ENCODE measurements around the gene PALM.

PALM gene

GRCh38 chr19:679418-680286 lies 29.1 kb upstream of the PALM start:
- peak overlapping the region; percentile 83 for H3K4me3 ChIP-seq (ENCODE audit: low read length)
- no peak for DNase-seq (ENCODE audit: low read depth, low spot score)
- no peaks in the 10 kb centered on the region for H3K9me3 ChIP-seq (ENCODE audit: control insufficient read depth, insufficient read depth, low read length)
- H3K27ac ChIP-seq (ENCODE audit: low read length) = no peak overlapping the region
- no peaks in the 10 kb centered on the region; the same call in 1 of the 2 replicates for H3K36me3 ChIP-seq (ENCODE audit: control insufficient read depth, insufficient read depth, low read length)
- peaks cover 7% of the 10 kb centered on the region for H3K27me3 ChIP-seq (ENCODE audit: control insufficient read depth, insufficient read depth, low read length)
- peaks cover 4% of the 10 kb centered on the region for H3K4me1 ChIP-seq (ENCODE audit: control insufficient read depth, insufficient read depth, low read length)
- no CpG with 5 or more reads among the region's 69 CpGs for WGBS (ENCODE audit: insufficient coverage, insufficient read length)

GRCh38 chr19:680287-681028 lies 28.3 kb upstream of the PALM start:
- no peak overlapping the region for H3K27ac ChIP-seq (ENCODE audit: low read length)
- H3K36me3 ChIP-seq (ENCODE audit: control insufficient read depth, insufficient read depth, low read length) = no peaks in the 10 kb centered on the region; the same call in 1 of the 2 replicates
- peaks cover 5% of the 10 kb centered on the region for H3K4me1 ChIP-seq (ENCODE audit: control insufficient read depth, insufficient read depth, low read length)
- no CpG with 5 or more reads among the region's 70 CpGs for WGBS (ENCODE audit: insufficient coverage, insufficient read length)
- DNase-seq (ENCODE audit: low read depth, low spot score) = peak; percentile 67
- peak overlapping the region; percentile 83 for H3K4me3 ChIP-seq (ENCODE audit: low read length)
- H3K27me3 ChIP-seq (ENCODE audit: control insufficient read depth, insufficient read depth, low read length) = peaks cover 7% of the 10 kb centered on the region
- H3K9me3 ChIP-seq (ENCODE audit: control insufficient read depth, insufficient read depth, low read length) = no peaks in the 10 kb centered on the region

- H3K27me3 ChIP-seq (ENCODE audit: control insufficient read depth, insufficient read depth, low read length) = peaks cover 5% of the 10 kb centered on the region
- H3K4me1 ChIP-seq (ENCODE audit: control insufficient read depth, insufficient read depth, low read length) = peaks cover 5% of the 10 kb centered on the region
- H3K36me3 ChIP-seq (ENCODE audit: control insufficient read depth, insufficient read depth, low read length) = no peaks in the 10 kb centered on the region; the same call in 1 of the 2 replicates
- no peak overlapping the region for H3K27ac ChIP-seq (ENCODE audit: low read length)
- WGBS (ENCODE audit: insufficient coverage, insufficient read length) = no CpG with 5 or more reads among the region's 54 CpGs
- H3K4me3 ChIP-seq (ENCODE audit: low read length) = no peak overlapping the region; the same call in 1 of the 2 replicates
- no peak for DNase-seq (ENCODE audit: low read depth, low spot score)
- no peaks in the 10 kb centered on the region for H3K9me3 ChIP-seq (ENCODE audit: control insufficient read depth, insufficient read depth, low read length)
Observed at GRCh38 chr19:681029-682019, 27.4 kb upstream of the PALM start.

GRCh38 chr19:682678-683320 lies 25.9 kb upstream of the PALM start:
- H3K27ac ChIP-seq (ENCODE audit: low read length) = no peak overlapping the region
- no peak overlapping the region; the same call in 1 of the 2 replicates for H3K4me3 ChIP-seq (ENCODE audit: low read length)
- no peaks in the 10 kb centered on the region; the same call in 1 of the 2 replicates for H3K36me3 ChIP-seq (ENCODE audit: control insufficient read depth, insufficient read depth, low read length)
- no peaks in the 10 kb centered on the region for H3K27me3 ChIP-seq (ENCODE audit: control insufficient read depth, insufficient read depth, low read length)
- H3K9me3 ChIP-seq (ENCODE audit: control insufficient read depth, insufficient read depth, low read length) = no peaks in the 10 kb centered on the region
- peaks cover 5% of the 10 kb centered on the region for H3K4me1 ChIP-seq (ENCODE audit: control insufficient read depth, insufficient read depth, low read length)
- no peak for DNase-seq (ENCODE audit: low read depth, low spot score)
- no CpG with 5 or more reads among the region's 25 CpGs for WGBS (ENCODE audit: insufficient coverage, insufficient read length)

- no peak overlapping the region for H3K27ac ChIP-seq (ENCODE audit: low read length)
- H3K4me3 ChIP-seq (ENCODE audit: low read length) = no peak overlapping the region
- DNase-seq (ENCODE audit: low read depth, low spot score) = no peak
- no peaks in the 10 kb centered on the region for H3K27me3 ChIP-seq (ENCODE audit: control insufficient read depth, insufficient read depth, low read length)
- no peaks in the 10 kb centered on the region for H3K9me3 ChIP-seq (ENCODE audit: control insufficient read depth, insufficient read depth, low read length)
- no CpG with 5 or more reads among the region's 31 CpGs for WGBS (ENCODE audit: insufficient coverage, insufficient read length)
- H3K4me1 ChIP-seq (ENCODE audit: control insufficient read depth, insufficient read depth, low read length) = peaks cover 5% of the 10 kb centered on the region
- H3K36me3 ChIP-seq (ENCODE audit: control insufficient read depth, insufficient read depth, low read length) = no peaks in the 10 kb centered on the region; the same call in 1 of the 2 replicates
Observed at GRCh38 chr19:685454-685931, 23.2 kb upstream of the PALM start.

GRCh38 chr19:686589-687297 lies 22.0 kb upstream of the PALM start:
- H3K36me3 ChIP-seq (ENCODE audit: control insufficient read depth, insufficient read depth, low read length) = no peaks in the 10 kb centered on the region; the same call in 1 of the 2 replicates
- no peak overlapping the region for H3K27ac ChIP-seq (ENCODE audit: low read length)
- WGBS (ENCODE audit: insufficient coverage, insufficient read length) = no CpG with 5 or more reads among the region's 17 CpGs
- no peak overlapping the region for H3K4me3 ChIP-seq (ENCODE audit: low read length)
- H3K4me1 ChIP-seq (ENCODE audit: control insufficient read depth, insufficient read depth, low read length) = 0 out of 2 replicates have a peak, but pooled peaks cover 1% of the 10 kb centered on the region
- H3K9me3 ChIP-seq (ENCODE audit: control insufficient read depth, insufficient read depth, low read length) = no peaks in the 10 kb centered on the region
- no peak for DNase-seq (ENCODE audit: low read depth, low spot score)
- H3K27me3 ChIP-seq (ENCODE audit: control insufficient read depth, insufficient read depth, low read length) = no peaks in the 10 kb centered on the region

GRCh38 chr19:687569-688166 lies 21.1 kb upstream of the PALM start:
- Histone ChIP-seq H3K27ac (ENCODE audit: low read length) (no peak overlapping the region), H3K36me3 (ENCODE audit: control insufficient read depth, insufficient read depth, low read length) (no peaks in the 10 kb centered on the region; the same call in 1 of the 2 replicates), H3K27me3 (ENCODE audit: control insufficient read depth, insufficient read depth, low read length) (no peaks in the 10 kb centered on the region), H3K4me1 (ENCODE audit: control insufficient read depth, insufficient read depth, low read length) (0 out of 2 replicates have a peak, but pooled peaks cover 1% of the 10 kb centered on the region), H3K9me3 (ENCODE audit: control insufficient read depth, insufficient read depth, low read length) (no peaks in the 10 kb centered on the region), H3K4me3 (ENCODE audit: low read length) (no peak overlapping the region)
- no CpG with 5 or more reads among the region's 11 CpGs for WGBS (ENCODE audit: insufficient coverage, insufficient read length)
- no peak for DNase-seq (ENCODE audit: low read depth, low spot score)

- no peak overlapping the region for H3K27ac ChIP-seq (ENCODE audit: low read length)
- no peaks in the 10 kb centered on the region for H3K27me3 ChIP-seq (ENCODE audit: control insufficient read depth, insufficient read depth, low read length)
- WGBS (ENCODE audit: insufficient coverage, insufficient read length) = no CpG with 5 or more reads among the region's 15 CpGs
- no peaks in the 10 kb centered on the region; the same call in 1 of the 2 replicates for H3K36me3 ChIP-seq (ENCODE audit: control insufficient read depth, insufficient read depth, low read length)
- no peak overlapping the region for H3K4me3 ChIP-seq (ENCODE audit: low read length)
- 0 out of 2 replicates have a peak, but pooled peaks cover 1% of the 10 kb centered on the region for H3K4me1 ChIP-seq (ENCODE audit: control insufficient read depth, insufficient read depth, low read length)
- no peaks in the 10 kb centered on the region for H3K9me3 ChIP-seq (ENCODE audit: control insufficient read depth, insufficient read depth, low read length)
- DNase-seq (ENCODE audit: low read depth, low spot score) = no peak
Observed at GRCh38 chr19:688214-688613, 20.5 kb upstream of the PALM start.

GRCh38 chr19:688992-689391 lies 19.7 kb upstream of the PALM start:
- no peak for DNase-seq (ENCODE audit: low read depth, low spot score)
- no peaks in the 10 kb centered on the region for H3K9me3 ChIP-seq (ENCODE audit: control insufficient read depth, insufficient read depth, low read length)
- no peak overlapping the region for H3K4me3 ChIP-seq (ENCODE audit: low read length)
- H3K27me3 ChIP-seq (ENCODE audit: control insufficient read depth, insufficient read depth, low read length) = no peaks in the 10 kb centered on the region
- H3K4me1 ChIP-seq (ENCODE audit: control insufficient read depth, insufficient read depth, low read length) = 0 out of 2 replicates have a peak, but pooled peaks cover 1% of the 10 kb centered on the region
- WGBS (ENCODE audit: insufficient coverage, insufficient read length) = no CpG with 5 or more reads among the region's 17 CpGs
- H3K27ac ChIP-seq (ENCODE audit: low read length) = no peak overlapping the region
- no peaks in the 10 kb centered on the region; the same call in 1 of the 2 replicates for H3K36me3 ChIP-seq (ENCODE audit: control insufficient read depth, insufficient read depth, low read length)
